HepG2 (cell line): ENCODE results near the gene CHKA. TPM values are rescaled to one million over a fixed set of nuclear protein-coding genes. Genes with fewer than 3 reads are reported as not detected.

Experiments
- ADNP ChIP-seq: sonication (generic); formaldehyde crosslinking; IDR thresholded peaks from 2 replicates; pipeline ENCODE4 v1.4.0; 2020; ENCODE audit warnings: missing genetic modification reagents
- FOXK1 ChIP-seq: sonication (generic); formaldehyde crosslinking; IDR thresholded peaks from 2 replicates; pipeline ENCODE4 v1.4.0; 2020; ENCODE audit warnings: low read depth, missing genetic modification reagents, borderline replicate concordance
- NFIC ChIP-seq: IDR thresholded peaks from 2 replicates; pipeline ENCODE4 v1.6.1; 2012; ENCODE audit warnings: mild to moderate bottlenecking, low read length, inconsistent platforms
- PHF21A ChIP-seq: sonication (generic); formaldehyde crosslinking; IDR thresholded peaks from 2 replicates; pipeline ENCODE4 v1.5.0; 2020; ENCODE audit warnings: mild to moderate bottlenecking, missing genetic modification reagents
- PHF5A ChIP-seq: IDR thresholded peaks from one replicate; pipeline ENCODE4 v1.6.1; 2018; ENCODE audit warnings: low read depth, missing genetic modification reagents; ENCODE audit not compliant: unreplicated experiment
- RELA ChIP-seq: sonication (generic); formaldehyde crosslinking; IDR thresholded peaks from 2 replicates; pipeline ENCODE4 v1.4.0; 2020; ENCODE audit warnings: missing genetic modification reagents
- RXRB ChIP-seq: IDR thresholded peaks from 2 replicates; pipeline ENCODE4 v1.6.1; 2016; ENCODE audit warnings: borderline replicate concordance, missing genetic modification reagents, missing compliant biosample characterization
- TARDBP ChIP-seq: sonication (generic); formaldehyde crosslinking; IDR thresholded peaks from 2 replicates; pipeline ENCODE4 v1.8.0; 2022; ENCODE audit warnings: mild to moderate bottlenecking, missing genetic modification reagents
- ZBTB1 ChIP-seq: sonication (generic); formaldehyde crosslinking; IDR thresholded peaks from 2 replicates; pipeline ENCODE4 v1.4.0; 2020; ENCODE audit warnings: missing genetic modification reagents, borderline replicate concordance
- ZFYVE20 ChIP-seq: sonication (generic); formaldehyde crosslinking; IDR thresholded peaks from 2 replicates; pipeline ENCODE4 v1.8.0; 2023; ENCODE audit warnings: low read depth, mild to moderate bottlenecking, moderate library complexity, missing genetic modification reagents, borderline replicate concordance
- ZKSCAN5 ChIP-seq: sonication (generic); formaldehyde crosslinking; IDR thresholded peaks from 2 replicates; pipeline ENCODE4 v1.5.1; 2020; ENCODE audit warnings: mild to moderate bottlenecking, missing genetic modification reagents
- ZMYM3 ChIP-seq: sonication (generic); formaldehyde crosslinking; IDR thresholded peaks from 2 replicates; pipeline ENCODE4 v1.5.1; 2020; ENCODE audit warnings: mild to moderate bottlenecking, missing genetic modification reagents
- ZNF143 ChIP-seq: sonication (generic); formaldehyde crosslinking; IDR thresholded peaks from 2 replicates; pipeline ENCODE4 v1.4.0; 2020; ENCODE audit warnings: missing genetic modification reagents
- ZNF235 ChIP-seq: sonication (generic); formaldehyde crosslinking; IDR thresholded peaks from 2 replicates; pipeline ENCODE4 v1.8.1; 2023; ENCODE audit warnings: mild to moderate bottlenecking, missing genetic modification reagents, borderline replicate concordance
- ZNF24 ChIP-seq: fragments of 450-650 bp; IDR thresholded peaks from 2 replicates; pipeline ENCODE4 v1.6.1; 2017; ENCODE audit warnings: antibody characterized with exemption, mild to moderate bottlenecking
- polyA plus RNA-seq, 8 experiments: library from polyadenylated mRNA; depleted of rRNA in 3 of 8; stranded (reverse) in 7 of 8; unstranded in 1 of 8; fragments of >200 nt; fragmentation: Illumina TruSeq in 4 of 8; extraction: Trizol in 4 of 8; gene quantifications; 2 replicates each; pipeline versions ENCODE4 v1.2.1 to v1.2.3, GENCODE V29; 2011 to 2016; ENCODE audit warnings: low read depth in 4 of 8, missing spikeins in 1 of 8, mixed read lengths in 1 of 8; ENCODE audit not compliant: insufficient read depth in 1 of 8
- total RNA-seq, 5 experiments: library from RNA; depleted of rRNA; stranded (reverse); fragments of >200 nt; fragmentation: Illumina TruSeq; extraction: Trizol; gene quantifications; 2 replicates each; pipeline ENCODE4 v1.2.3, GENCODE V29; 2016; ENCODE audit warnings: low read depth in 1 of 5
- TF ChIP-seq, protein P1 (sequence below), 2 experiments: sonication (generic) in 1 of 2; formaldehyde crosslinking in 1 of 2; IDR thresholded peaks; 2 replicates each; pipeline versions ENCODE4 v1.4.0 to v1.6.1; 2016 to 2020; ENCODE audit warnings: borderline replicate concordance in 1 of 2, low read depth in 1 of 2, mild to moderate bottlenecking in 1 of 2, missing genetic modification reagents in 1 of 2
- TF ChIP-seq, protein P2 (sequence below): sonication (generic); formaldehyde crosslinking; conservative IDR thresholded peaks from 2 replicates; pipeline ENCODE4 v1.8.0; 2022; ENCODE audit warnings: low read depth, missing genetic modification reagents
- TF ChIP-seq, protein P3 (sequence below): sonication (generic); formaldehyde crosslinking; IDR thresholded peaks from 2 replicates; pipeline ENCODE4 v1.5.0; 2020; ENCODE audit warnings: missing genetic modification reagents

The CHKA gene
- total and polyA plus RNA-seq, 2 of the 13 experiments (the other 11 are each of a cell fraction or from before 2014, with no cell fraction given): 71.6 to 92.7 TPM

DNA sequence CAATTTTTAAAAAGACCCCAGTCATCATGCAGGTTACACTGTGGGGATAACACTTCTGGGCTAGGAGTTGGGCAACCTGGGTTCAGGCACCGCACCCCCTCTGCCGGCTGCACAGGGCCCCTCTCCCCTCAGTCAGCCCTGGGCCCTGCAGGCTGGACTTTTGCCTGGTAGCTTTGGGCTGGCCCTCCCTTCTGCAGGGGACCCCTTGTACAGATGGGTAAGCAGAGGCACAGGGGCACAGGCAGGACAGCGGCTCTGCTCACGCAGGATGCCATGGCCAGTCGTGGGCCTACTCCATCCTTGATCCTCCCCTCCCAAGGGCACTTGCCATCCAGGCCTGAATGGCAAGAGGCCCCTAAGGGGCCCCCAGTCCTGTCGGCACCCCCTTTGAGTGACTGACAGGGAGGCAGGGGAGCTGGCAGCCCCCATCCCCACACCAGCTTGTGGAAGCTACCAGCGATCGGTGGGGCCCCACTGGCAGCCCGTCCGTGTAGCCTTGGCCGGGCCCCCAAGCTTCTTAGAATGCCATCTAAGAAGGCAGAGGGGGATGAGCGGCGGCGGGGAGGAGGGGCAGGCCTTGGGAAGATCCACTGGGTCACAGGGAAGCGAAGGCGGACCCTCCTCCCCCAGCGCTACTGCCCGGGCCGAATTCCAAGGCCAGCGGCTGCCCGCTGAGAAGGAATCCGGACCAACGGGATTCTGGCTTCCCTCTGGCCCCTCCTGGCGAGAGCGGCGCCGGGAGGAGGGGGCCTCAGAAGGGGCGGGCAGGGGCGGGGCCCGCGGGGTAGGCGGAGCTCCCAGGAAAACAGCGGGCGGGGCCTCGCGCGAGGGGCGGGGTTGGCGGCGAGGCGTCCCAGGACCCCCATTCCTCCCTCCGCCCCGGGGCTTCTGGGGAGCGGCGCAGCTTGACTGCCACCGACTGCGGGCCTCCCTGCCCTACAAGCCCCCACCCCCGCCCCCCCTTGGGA is 6.8 kb upstream of the CHKA start (continued):
- TF ChIP-seq, protein P1, sequence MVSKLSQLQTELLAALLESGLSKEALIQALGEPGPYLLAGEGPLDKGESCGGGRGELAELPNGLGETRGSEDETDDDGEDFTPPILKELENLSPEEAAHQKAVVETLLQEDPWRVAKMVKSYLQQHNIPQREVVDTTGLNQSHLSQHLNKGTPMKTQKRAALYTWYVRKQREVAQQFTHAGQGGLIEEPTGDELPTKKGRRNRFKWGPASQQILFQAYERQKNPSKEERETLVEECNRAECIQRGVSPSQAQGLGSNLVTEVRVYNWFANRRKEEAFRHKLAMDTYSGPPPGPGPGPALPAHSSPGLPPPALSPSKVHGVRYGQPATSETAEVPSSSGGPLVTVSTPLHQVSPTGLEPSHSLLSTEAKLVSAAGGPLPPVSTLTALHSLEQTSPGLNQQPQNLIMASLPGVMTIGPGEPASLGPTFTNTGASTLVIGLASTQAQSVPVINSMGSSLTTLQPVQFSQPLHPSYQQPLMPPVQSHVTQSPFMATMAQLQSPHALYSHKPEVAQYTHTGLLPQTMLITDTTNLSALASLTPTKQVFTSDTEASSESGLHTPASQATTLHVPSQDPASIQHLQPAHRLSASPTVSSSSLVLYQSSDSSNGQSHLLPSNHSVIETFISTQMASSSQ (IDR thresholded peaks at IDR 0.05; ENCODE audit: low read depth): no peak
- TF ChIP-seq, protein P1 (CRISPR knock-in tag; IDR thresholded peaks at IDR 0.05; ENCODE audit: borderline replicate concordance): 0 out of 2 replicates have a peak, but pooled peaks have one; percentile 16
- TF ChIP-seq PHF5A (CRISPR knock-in tag) (no peak), PHF21A (CRISPR knock-in tag) (peak; percentile 28; the same call in 1 of the 2 replicates), ZBTB1 (CRISPR knock-in tag) (no peak), TARDBP (CRISPR knock-in tag) (no peak), ZKSCAN5 (CRISPR knock-in tag) (no peak), FOXK1 (peak; percentile 11; the same call in 1 of the 2 replicates), ZNF24 (no peak), ZMYM3 (CRISPR knock-in tag) (peak; percentile 98), ADNP (peak; percentile 96), NFIC (peak; percentile 43; the same call in 1 of the 2 replicates), ZNF235 (CRISPR knock-in tag) (no peak), RXRB (CRISPR knock-in tag) (peak; percentile 35; the same call in 1 of the 2 replicates), ZFYVE20 (no peak), ZNF143 (CRISPR knock-in tag) (no peak), RELA (CRISPR knock-in tag) (no peak)
- TF ChIP-seq, protein P2, sequence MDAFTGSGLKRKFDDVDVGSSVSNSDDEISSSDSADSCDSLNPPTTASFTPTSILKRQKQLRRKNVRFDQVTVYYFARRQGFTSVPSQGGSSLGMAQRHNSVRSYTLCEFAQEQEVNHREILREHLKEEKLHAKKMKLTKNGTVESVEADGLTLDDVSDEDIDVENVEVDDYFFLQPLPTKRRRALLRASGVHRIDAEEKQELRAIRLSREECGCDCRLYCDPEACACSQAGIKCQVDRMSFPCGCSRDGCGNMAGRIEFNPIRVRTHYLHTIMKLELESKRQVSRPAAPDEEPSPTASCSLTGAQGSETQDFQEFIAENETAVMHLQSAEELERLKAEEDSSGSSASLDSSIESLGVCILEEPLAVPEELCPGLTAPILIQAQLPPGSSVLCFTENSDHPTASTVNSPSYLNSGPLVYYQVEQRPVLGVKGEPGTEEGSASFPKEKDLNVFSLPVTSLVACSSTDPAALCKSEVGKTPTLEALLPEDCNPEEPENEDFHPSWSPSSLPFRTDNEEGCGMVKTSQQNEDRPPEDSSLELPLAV: no peak
- TF ChIP-seq, protein P3, sequence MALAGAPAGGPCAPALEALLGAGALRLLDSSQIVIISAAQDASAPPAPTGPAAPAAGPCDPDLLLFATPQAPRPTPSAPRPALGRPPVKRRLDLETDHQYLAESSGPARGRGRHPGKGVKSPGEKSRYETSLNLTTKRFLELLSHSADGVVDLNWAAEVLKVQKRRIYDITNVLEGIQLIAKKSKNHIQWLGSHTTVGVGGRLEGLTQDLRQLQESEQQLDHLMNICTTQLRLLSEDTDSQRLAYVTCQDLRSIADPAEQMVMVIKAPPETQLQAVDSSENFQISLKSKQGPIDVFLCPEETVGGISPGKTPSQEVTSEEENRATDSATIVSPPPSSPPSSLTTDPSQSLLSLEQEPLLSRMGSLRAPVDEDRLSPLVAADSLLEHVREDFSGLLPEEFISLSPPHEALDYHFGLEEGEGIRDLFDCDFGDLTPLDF (CRISPR knock-in tag): no peak
